ENCODE data around the gene AFF3.

AFF3 gene

DNA sequence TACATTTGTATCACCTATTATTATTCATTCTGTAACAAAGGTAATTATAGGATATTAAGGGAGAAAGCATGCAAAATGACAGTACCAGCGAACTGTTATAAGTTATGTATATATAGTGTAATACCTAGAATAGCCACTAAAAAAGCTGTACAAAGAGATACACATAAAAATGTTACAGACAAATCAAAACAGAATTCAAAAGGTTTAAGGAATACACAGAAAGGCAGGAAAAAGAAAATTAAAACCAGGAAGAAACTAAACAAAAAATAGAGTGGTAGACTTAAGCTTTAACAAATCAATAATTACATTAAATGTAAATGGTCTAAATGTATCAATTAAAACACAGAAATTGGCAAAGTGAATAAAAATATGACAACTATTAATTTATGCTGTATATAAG is 476.1 kb downstream of the AFF3 start:
- no peak for TF ChIP-seq YY1 (IDR thresholded peaks at IDR 0.05; ENCODE audit: low read depth)
- no peak for TF ChIP-seq TEAD4 (IDR thresholded peaks at IDR 0.05)
- no peak for TF ChIP-seq RAD21 (IDR thresholded peaks at IDR 0.05; ENCODE audit: low read depth)
- TF ChIP-seq ZBTB7A (IDR thresholded peaks at IDR 0.05; ENCODE audit: low read depth) = no peak
- TF ChIP-seq EP300 (IDR thresholded peaks at IDR 0.05; ENCODE audit: borderline replicate concordance) = no peak
- no peak for TF ChIP-seq FOXM1 (IDR thresholded peaks at IDR 0.05; ENCODE audit: borderline replicate concordance, low read depth)
- TF ChIP-seq, protein P1, sequence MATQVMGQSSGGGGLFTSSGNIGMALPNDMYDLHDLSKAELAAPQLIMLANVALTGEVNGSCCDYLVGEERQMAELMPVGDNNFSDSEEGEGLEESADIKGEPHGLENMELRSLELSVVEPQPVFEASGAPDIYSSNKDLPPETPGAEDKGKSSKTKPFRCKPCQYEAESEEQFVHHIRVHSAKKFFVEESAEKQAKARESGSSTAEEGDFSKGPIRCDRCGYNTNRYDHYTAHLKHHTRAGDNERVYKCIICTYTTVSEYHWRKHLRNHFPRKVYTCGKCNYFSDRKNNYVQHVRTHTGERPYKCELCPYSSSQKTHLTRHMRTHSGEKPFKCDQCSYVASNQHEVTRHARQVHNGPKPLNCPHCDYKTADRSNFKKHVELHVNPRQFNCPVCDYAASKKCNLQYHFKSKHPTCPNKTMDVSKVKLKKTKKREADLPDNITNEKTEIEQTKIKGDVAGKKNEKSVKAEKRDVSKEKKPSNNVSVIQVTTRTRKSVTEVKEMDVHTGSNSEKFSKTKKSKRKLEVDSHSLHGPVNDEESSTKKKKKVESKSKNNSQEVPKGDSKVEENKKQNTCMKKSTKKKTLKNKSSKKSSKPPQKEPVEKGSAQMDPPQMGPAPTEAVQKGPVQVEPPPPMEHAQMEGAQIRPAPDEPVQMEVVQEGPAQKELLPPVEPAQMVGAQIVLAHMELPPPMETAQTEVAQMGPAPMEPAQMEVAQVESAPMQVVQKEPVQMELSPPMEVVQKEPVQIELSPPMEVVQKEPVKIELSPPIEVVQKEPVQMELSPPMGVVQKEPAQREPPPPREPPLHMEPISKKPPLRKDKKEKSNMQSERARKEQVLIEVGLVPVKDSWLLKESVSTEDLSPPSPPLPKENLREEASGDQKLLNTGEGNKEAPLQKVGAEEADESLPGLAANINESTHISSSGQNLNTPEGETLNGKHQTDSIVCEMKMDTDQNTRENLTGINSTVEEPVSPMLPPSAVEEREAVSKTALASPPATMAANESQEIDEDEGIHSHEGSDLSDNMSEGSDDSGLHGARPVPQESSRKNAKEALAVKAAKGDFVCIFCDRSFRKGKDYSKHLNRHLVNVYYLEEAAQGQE (IDR thresholded peaks at IDR 0.05; ENCODE audit: low read depth) = no peak
- no peak for TF ChIP-seq TAF1 (IDR thresholded peaks at IDR 0.05; ENCODE audit: low read depth)
- TF ChIP-seq, protein P2, sequence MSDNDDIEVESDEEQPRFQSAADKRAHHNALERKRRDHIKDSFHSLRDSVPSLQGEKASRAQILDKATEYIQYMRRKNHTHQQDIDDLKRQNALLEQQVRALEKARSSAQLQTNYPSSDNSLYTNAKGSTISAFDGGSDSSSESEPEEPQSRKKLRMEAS (IDR thresholded peaks at IDR 0.05) = no peak
- no peak for TF ChIP-seq CREB1 (IDR thresholded peaks at IDR 0.05; ENCODE audit: low read depth)

DNA sequence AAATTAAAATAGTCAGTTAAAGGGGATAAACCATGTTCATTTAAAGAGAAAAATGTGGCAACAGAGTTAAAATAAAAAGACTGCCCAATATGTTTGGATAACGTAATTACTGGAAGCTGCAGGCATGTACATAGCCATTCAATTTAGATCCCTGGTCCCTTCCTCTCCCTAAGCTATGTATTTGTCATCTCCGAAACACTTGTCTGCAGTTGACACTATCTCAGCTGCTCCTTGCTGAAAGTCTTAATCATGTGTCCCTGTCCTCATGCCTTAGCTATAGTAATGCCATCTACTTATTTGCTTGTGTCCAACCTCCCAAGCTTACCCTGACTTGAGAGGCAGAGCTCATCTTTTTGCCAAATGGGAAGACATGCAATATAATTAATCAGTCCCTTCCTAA is 478.7 kb downstream of the AFF3 start:
- TF ChIP-seq EGR1 (IDR thresholded peaks at IDR 0.05) (no peak), FOXM1 (IDR thresholded peaks at IDR 0.05; ENCODE audit: borderline replicate concordance, low read depth) (no peak), EP300 (IDR thresholded peaks at IDR 0.05; ENCODE audit: borderline replicate concordance) (no peak), TAF1 (IDR thresholded peaks at IDR 0.05; ENCODE audit: low read depth) (no peak), CREB1 (IDR thresholded peaks at IDR 0.05; ENCODE audit: low read depth) (no peak)

DNA sequence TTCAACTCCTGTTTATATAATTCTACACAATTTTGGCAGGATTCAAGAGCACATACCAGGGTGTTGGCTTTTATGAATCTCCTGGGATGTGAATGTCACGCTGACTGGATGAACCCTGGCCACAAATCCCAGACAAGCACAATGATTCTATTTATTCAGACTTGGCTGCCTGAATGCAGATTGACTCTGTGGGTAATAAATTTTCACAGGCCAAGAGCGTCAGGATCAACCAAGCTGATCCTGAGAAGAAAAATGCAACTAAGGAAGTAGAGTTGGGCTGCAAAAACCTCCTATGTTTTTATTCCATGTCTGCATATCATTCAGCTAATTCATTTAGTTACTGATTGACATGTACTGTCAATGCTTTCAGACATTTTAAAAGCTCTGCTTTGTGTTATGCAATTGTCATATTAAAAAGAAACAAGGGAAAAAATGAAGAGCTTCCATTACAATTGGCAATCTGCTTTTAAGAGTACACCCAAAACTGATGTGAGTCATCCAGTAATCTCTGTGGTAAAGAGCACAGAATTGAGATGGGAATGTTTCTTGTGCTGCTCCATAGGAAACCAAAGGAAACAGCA is 479.5 kb downstream of the AFF3 start:
- TF ChIP-seq TEAD4 (IDR thresholded peaks at IDR 0.05) = peak; percentile 94
- peak; percentile 98 for TF ChIP-seq TCF12 (IDR thresholded peaks at IDR 0.05; ENCODE audit: low read depth)
- TF ChIP-seq NFIC (IDR thresholded peaks at IDR 0.05) = peak; percentile 98
- TF ChIP-seq, protein P3, sequence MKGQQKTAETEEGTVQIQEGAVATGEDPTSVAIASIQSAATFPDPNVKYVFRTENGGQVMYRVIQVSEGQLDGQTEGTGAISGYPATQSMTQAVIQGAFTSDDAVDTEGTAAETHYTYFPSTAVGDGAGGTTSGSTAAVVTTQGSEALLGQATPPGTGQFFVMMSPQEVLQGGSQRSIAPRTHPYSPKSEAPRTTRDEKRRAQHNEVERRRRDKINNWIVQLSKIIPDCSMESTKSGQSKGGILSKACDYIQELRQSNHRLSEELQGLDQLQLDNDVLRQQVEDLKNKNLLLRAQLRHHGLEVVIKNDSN (IDR thresholded peaks at IDR 0.05) = no peak
- TF ChIP-seq EP300 (IDR thresholded peaks at IDR 0.05; ENCODE audit: borderline replicate concordance) = peak; percentile 99
- TF ChIP-seq TAF1 (IDR thresholded peaks at IDR 0.05; ENCODE audit: low read depth) = no peak
- peak; percentile 96 for TF ChIP-seq FOXM1 (IDR thresholded peaks at IDR 0.05; ENCODE audit: borderline replicate concordance, low read depth)
- TF ChIP-seq, protein P1 (IDR thresholded peaks at IDR 0.05; ENCODE audit: low read depth) = peak; percentile 26; the same call in 1 of the 2 replicates
- no peak for TF ChIP-seq CREB1 (IDR thresholded peaks at IDR 0.05; ENCODE audit: low read depth)
- peak; percentile 20; the same call in 1 of the 2 replicates for TF ChIP-seq CEBPB (IDR thresholded peaks at IDR 0.05)
- TF ChIP-seq, protein P2 (IDR thresholded peaks at IDR 0.05) = peak; percentile 61; the same call in 1 of the 2 replicates
- 0 out of 2 replicates have a peak, but pooled peaks have one; percentile 15 for TF ChIP-seq RAD21 (IDR thresholded peaks at IDR 0.05; ENCODE audit: low read depth)

DNA sequence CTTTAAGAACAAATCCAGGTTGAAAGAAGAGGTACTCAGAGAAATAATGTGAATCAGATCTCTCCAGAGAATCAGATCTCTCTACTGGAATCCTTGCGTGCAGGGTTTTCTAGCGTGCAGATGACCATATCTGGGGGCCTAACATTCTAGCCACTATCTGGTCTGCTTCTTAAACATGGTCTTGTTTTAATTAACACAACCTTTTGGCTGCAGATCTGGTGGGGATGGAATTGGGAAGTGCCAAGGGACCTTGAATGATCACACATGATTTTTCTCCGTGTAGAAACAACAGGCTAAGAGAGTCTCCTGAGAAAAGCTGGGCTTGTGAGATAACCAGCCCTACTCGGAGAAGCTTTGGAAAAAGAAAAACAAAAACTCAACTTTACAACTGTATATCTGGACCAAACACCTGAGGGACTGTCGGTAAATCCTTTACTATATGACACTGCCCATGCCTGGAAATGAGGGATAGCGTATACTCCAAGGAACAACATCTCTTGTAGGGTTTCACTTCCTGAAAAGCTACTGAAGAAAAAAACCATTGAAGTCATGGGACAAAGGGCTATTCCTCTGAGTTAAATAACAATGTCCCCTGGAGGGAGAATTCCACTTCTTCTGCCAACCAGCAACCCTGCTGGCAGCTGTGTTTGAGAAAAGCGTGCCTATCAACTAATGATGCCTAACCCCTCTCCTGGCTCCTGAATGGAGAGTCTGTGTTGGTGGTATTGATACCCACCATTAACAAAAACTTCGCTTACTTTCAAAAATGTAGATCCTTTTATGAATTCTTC is 481.6 kb downstream of the AFF3 start:
- TF ChIP-seq CREB1 (IDR thresholded peaks at IDR 0.05; ENCODE audit: low read depth) = no peak
- TF ChIP-seq ZBTB7A (IDR thresholded peaks at IDR 0.05; ENCODE audit: low read depth) = no peak
- TF ChIP-seq CEBPB (IDR thresholded peaks at IDR 0.05) = no peak
- peak; percentile 95 for TF ChIP-seq TCF12 (IDR thresholded peaks at IDR 0.05; ENCODE audit: low read depth)
- peak; percentile 95 for TF ChIP-seq EP300 (IDR thresholded peaks at IDR 0.05; ENCODE audit: borderline replicate concordance)
- no peak for TF ChIP-seq EGR1 (IDR thresholded peaks at IDR 0.05)
- no peak for TF ChIP-seq YY1 (IDR thresholded peaks at IDR 0.05; ENCODE audit: low read depth)
- TF ChIP-seq RAD21 (IDR thresholded peaks at IDR 0.05; ENCODE audit: low read depth) = no peak
- TF ChIP-seq FOXM1 (IDR thresholded peaks at IDR 0.05; ENCODE audit: borderline replicate concordance, low read depth) = peak; percentile 88
- TF ChIP-seq TAF1 (IDR thresholded peaks at IDR 0.05; ENCODE audit: low read depth) = no peak
- peak; percentile 70 for TF ChIP-seq TEAD4 (IDR thresholded peaks at IDR 0.05)
- TF ChIP-seq, protein P2 (IDR thresholded peaks at IDR 0.05) = peak; percentile 29; the same call in 1 of the 2 replicates
- TF ChIP-seq NFIC (IDR thresholded peaks at IDR 0.05) = peak; percentile 94
- TF ChIP-seq, protein P1 (IDR thresholded peaks at IDR 0.05; ENCODE audit: low read depth) = no peak

All from Ishikawa (cell line).